PC-9 (cell line): ENCODE data around the gene MYDGF.

Source experiments
- EZH2 ChIP-seq: fragments of 200-600 bp; sonication (generic); IDR thresholded peaks from 2 replicates; pipeline ENCODE4 v1.8.0; 2017; ENCODE audit warnings: antibody characterized with exemption, low read depth
- TF ChIP-seq, protein P1 (sequence below): fragments of 200-600 bp; sonication (generic); conservative IDR thresholded peaks from 2 replicates; pipeline ENCODE4 v1.6.1; 2017; ENCODE audit warnings: mixed run types, antibody characterized with exemption, mild to moderate bottlenecking, moderate library complexity

DNA sequence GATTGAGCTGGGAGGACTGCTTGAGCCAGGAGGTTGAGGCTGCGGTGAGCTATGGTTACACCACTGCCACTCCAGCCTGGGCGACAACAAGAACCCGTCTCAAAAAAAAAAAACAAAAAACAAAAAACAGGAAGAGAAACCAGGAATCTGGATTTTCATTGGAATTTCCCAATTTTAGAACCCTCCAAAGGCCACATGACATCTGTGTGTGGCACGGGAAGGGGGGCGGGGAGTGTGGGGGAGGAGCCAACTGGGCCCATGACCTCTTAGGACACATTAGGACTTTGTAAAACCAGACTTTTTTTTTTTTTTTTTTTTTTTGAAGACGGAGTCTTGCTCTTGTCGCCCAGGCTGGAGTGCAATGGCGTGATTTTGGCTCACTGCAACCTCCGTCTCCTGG lies 21.2 kb upstream of the MYDGF start:
- TF ChIP-seq, protein P1, sequence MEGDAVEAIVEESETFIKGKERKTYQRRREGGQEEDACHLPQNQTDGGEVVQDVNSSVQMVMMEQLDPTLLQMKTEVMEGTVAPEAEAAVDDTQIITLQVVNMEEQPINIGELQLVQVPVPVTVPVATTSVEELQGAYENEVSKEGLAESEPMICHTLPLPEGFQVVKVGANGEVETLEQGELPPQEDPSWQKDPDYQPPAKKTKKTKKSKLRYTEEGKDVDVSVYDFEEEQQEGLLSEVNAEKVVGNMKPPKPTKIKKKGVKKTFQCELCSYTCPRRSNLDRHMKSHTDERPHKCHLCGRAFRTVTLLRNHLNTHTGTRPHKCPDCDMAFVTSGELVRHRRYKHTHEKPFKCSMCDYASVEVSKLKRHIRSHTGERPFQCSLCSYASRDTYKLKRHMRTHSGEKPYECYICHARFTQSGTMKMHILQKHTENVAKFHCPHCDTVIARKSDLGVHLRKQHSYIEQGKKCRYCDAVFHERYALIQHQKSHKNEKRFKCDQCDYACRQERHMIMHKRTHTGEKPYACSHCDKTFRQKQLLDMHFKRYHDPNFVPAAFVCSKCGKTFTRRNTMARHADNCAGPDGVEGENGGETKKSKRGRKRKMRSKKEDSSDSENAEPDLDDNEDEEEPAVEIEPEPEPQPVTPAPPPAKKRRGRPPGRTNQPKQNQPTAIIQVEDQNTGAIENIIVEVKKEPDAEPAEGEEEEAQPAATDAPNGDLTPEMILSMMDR: no peak
- no peak for TF ChIP-seq EZH2
